ENCODE results near the gene DTHD1. TPM values are rescaled to one million over a fixed set of nuclear protein-coding genes. Genes with fewer than 3 reads are reported as not detected.

The DTHD1 gene
- total RNA-seq, 1 donor = 3.4 TPM

- no peak overlapping the region for H3K4me3 ChIP-seq (ENCODE audit: low read length)
- H3K9me3 ChIP-seq (ENCODE audit: low read depth, low read length) = no peaks in the 10 kb centered on the region
- H3K4me1 ChIP-seq (ENCODE audit: insufficient read depth, low read length) = peaks cover 26% of the 10 kb centered on the region
- H3K27me3 ChIP-seq (ENCODE audit: insufficient read depth, low read length) = no peaks in the 10 kb centered on the region
Observed at GRCh38 chr4:36256398-36256891, 25.0 kb upstream of the DTHD1 start.

GRCh38 chr4:36260731-36261130 is 20.7 kb upstream of the DTHD1 start:
- Histone ChIP-seq H3K27me3 (ENCODE audit: insufficient read depth, low read length) (no peaks in the 10 kb centered on the region), H3K4me1 (ENCODE audit: insufficient read depth, low read length) (peaks cover 10% of the 10 kb centered on the region), H3K4me3 (ENCODE audit: low read length) (no peak overlapping the region), H3K9me3 (ENCODE audit: low read depth, low read length) (no peaks in the 10 kb centered on the region)

GRCh38 chr4:36264207-36264826 is 17.1 kb upstream of the DTHD1 start:
- H3K4me1 ChIP-seq (ENCODE audit: insufficient read depth, low read length) = peaks cover 3% of the 10 kb centered on the region
- no peak overlapping the region for H3K4me3 ChIP-seq (ENCODE audit: low read length)
- H3K27me3 ChIP-seq (ENCODE audit: insufficient read depth, low read length) = no peaks in the 10 kb centered on the region

GRCh38 chr4:36267486-36268268 is 13.7 kb upstream of the DTHD1 start:
- H3K4me3 ChIP-seq (ENCODE audit: low read length) = no peak overlapping the region
- no peaks in the 10 kb centered on the region for H3K9me3 ChIP-seq (ENCODE audit: low read depth, low read length)
- peaks cover 3% of the 10 kb centered on the region for H3K4me1 ChIP-seq (ENCODE audit: insufficient read depth, low read length)
- H3K27me3 ChIP-seq (ENCODE audit: insufficient read depth, low read length) = no peaks in the 10 kb centered on the region

More at GRCh38 chr4:36264207-36264826, 17.1 kb upstream of the DTHD1 start:
- H3K9me3 ChIP-seq (ENCODE audit: low read depth, low read length) = no peaks in the 10 kb centered on the region

GRCh38 chr4:36269101-36269500 is 12.3 kb upstream of the DTHD1 start:
- Histone ChIP-seq H3K9me3 (ENCODE audit: low read depth, low read length) (no peaks in the 10 kb centered on the region), H3K4me3 (ENCODE audit: low read length) (no peak overlapping the region), H3K4me1 (ENCODE audit: insufficient read depth, low read length) (peaks cover 3% of the 10 kb centered on the region), H3K27me3 (ENCODE audit: insufficient read depth, low read length) (no peaks in the 10 kb centered on the region)

- H3K9me3 ChIP-seq (ENCODE audit: low read depth, low read length) = no peaks in the 10 kb centered on the region
- H3K27me3 ChIP-seq (ENCODE audit: insufficient read depth, low read length) = no peaks in the 10 kb centered on the region
- H3K4me3 ChIP-seq (ENCODE audit: low read length) = no peak overlapping the region
- peaks cover 3% of the 10 kb centered on the region for H3K4me1 ChIP-seq (ENCODE audit: insufficient read depth, low read length)
Observed at GRCh38 chr4:36269533-36270173, 11.8 kb upstream of the DTHD1 start.

GRCh38 chr4:36273276-36273675 is 8.1 kb upstream of the DTHD1 start:
- Histone ChIP-seq H3K4me1 (ENCODE audit: insufficient read depth, low read length) (no peaks in the 10 kb centered on the region), H3K27me3 (ENCODE audit: insufficient read depth, low read length) (no peaks in the 10 kb centered on the region), H3K4me3 (ENCODE audit: low read length) (no peak overlapping the region), H3K9me3 (ENCODE audit: low read depth, low read length) (no peaks in the 10 kb centered on the region)

GRCh38 chr4:36274158-36274557 is 7.3 kb upstream of the DTHD1 start:
- H3K4me1 ChIP-seq (ENCODE audit: insufficient read depth, low read length) = no peaks in the 10 kb centered on the region
- H3K27me3 ChIP-seq (ENCODE audit: insufficient read depth, low read length) = no peaks in the 10 kb centered on the region
- H3K4me3 ChIP-seq (ENCODE audit: low read length) = no peak overlapping the region
- no peaks in the 10 kb centered on the region for H3K9me3 ChIP-seq (ENCODE audit: low read depth, low read length)

- Histone ChIP-seq H3K9me3 (ENCODE audit: low read depth, low read length) (no peaks in the 10 kb centered on the region), H3K4me3 (ENCODE audit: low read length) (no peak overlapping the region), H3K27me3 (ENCODE audit: insufficient read depth, low read length) (no peaks in the 10 kb centered on the region), H3K4me1 (ENCODE audit: insufficient read depth, low read length) (peaks cover 6% of the 10 kb centered on the region)
Observed at GRCh38 chr4:36277533-36277932, 3.9 kb upstream of the DTHD1 start.

- Histone ChIP-seq H3K4me3 (ENCODE audit: low read length) (no peak overlapping the region), H3K4me1 (ENCODE audit: insufficient read depth, low read length) (peaks cover 6% of the 10 kb centered on the region), H3K27me3 (ENCODE audit: insufficient read depth, low read length) (no peaks in the 10 kb centered on the region)
Observed at GRCh38 chr4:36278789-36279188, 2.6 kb upstream of the DTHD1 start.

GRCh38 chr4:36280555-36280954 is 861 bp upstream of the DTHD1 start:
- Histone ChIP-seq H3K4me3 (ENCODE audit: low read length) (no peak overlapping the region), H3K4me1 (ENCODE audit: insufficient read depth, low read length) (peaks cover 6% of the 10 kb centered on the region), H3K27me3 (ENCODE audit: insufficient read depth, low read length) (no peaks in the 10 kb centered on the region), H3K9me3 (ENCODE audit: low read depth, low read length) (no peaks in the 10 kb centered on the region)

More at GRCh38 chr4:36278789-36279188, 2.6 kb upstream of the DTHD1 start:
- H3K9me3 ChIP-seq (ENCODE audit: low read depth, low read length) = no peaks in the 10 kb centered on the region

- Histone ChIP-seq H3K4me3 (ENCODE audit: low read length) (peak overlapping the region; percentile 22), H3K9me3 (ENCODE audit: low read depth, low read length) (no peaks in the 10 kb centered on the region), H3K4me1 (ENCODE audit: insufficient read depth, low read length) (peaks cover 6% of the 10 kb centered on the region), H3K27me3 (ENCODE audit: insufficient read depth, low read length) (no peaks in the 10 kb centered on the region)
Observed at GRCh38 chr4:36282503-36283030, 1.2 kb downstream of the DTHD1 start.

- no peaks in the 10 kb centered on the region for H3K27me3 ChIP-seq (ENCODE audit: insufficient read depth, low read length)
Observed at GRCh38 chr4:36283912-36284465, 2.6 kb downstream of the DTHD1 start.

GRCh38 chr4:36285784-36286480 is 4.5 kb downstream of the DTHD1 start:
- Histone ChIP-seq H3K27me3 (ENCODE audit: insufficient read depth, low read length) (no peaks in the 10 kb centered on the region), H3K4me1 (ENCODE audit: insufficient read depth, low read length) (no peaks in the 10 kb centered on the region), H3K9me3 (ENCODE audit: low read depth, low read length) (no peaks in the 10 kb centered on the region), H3K4me3 (ENCODE audit: low read length) (no peak overlapping the region)

More at GRCh38 chr4:36283912-36284465, 2.6 kb downstream of the DTHD1 start:
- Histone ChIP-seq H3K9me3 (ENCODE audit: low read depth, low read length) (no peaks in the 10 kb centered on the region), H3K4me3 (ENCODE audit: low read length) (no peak overlapping the region), H3K4me1 (ENCODE audit: insufficient read depth, low read length) (peaks cover 6% of the 10 kb centered on the region)

All from mononuclear cell (primary cell).